ENCODE results near the gene VPS54.

The VPS54 gene

GRCh38 chr2:63882395-63883105, 136.7 kb downstream of the VPS54 start:
- no peak for TF ChIP-seq CTCF (IDR thresholded peaks at IDR 0.05; ENCODE audit: extremely low read depth, missing control alignments)
- DNase-seq (ENCODE audit: low spot score): no peak

GRCh38 chr2:63881205-63881604, 138.0 kb downstream of the VPS54 start:
- TF ChIP-seq CTCF (IDR thresholded peaks at IDR 0.05; ENCODE audit: extremely low read depth, missing control alignments): no peak
- no peak for DNase-seq (ENCODE audit: low spot score)

DNA sequence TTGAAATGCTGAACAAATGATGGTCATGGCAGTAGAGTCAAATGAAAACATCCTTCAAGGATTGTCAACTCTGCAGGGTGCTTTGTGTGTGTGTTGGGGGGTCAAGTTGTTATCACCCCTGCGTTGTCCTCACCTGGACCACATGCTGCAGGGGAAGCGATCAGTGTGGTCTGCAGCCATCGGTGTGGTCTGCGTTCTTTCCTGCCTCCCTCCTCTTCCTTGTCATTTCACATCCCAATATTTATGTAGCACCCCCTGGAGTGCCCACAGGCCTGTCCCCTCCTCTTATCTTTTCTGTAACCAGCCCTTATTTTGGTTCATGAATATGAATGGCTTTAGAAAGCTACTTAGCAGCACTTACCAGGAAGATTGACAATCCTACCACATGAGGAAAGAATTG, 138.6 kb downstream of the VPS54 start:
- no peak for DNase-seq (ENCODE audit: low spot score)
- no peak for TF ChIP-seq CTCF (IDR thresholded peaks at IDR 0.05; ENCODE audit: extremely low read depth, missing control alignments)

GRCh38 chr2:63879876-63880433, 139.3 kb downstream of the VPS54 start:
- TF ChIP-seq CTCF (IDR thresholded peaks at IDR 0.05; ENCODE audit: extremely low read depth, missing control alignments): no peak
- no peak for DNase-seq (ENCODE audit: low spot score)

DNA sequence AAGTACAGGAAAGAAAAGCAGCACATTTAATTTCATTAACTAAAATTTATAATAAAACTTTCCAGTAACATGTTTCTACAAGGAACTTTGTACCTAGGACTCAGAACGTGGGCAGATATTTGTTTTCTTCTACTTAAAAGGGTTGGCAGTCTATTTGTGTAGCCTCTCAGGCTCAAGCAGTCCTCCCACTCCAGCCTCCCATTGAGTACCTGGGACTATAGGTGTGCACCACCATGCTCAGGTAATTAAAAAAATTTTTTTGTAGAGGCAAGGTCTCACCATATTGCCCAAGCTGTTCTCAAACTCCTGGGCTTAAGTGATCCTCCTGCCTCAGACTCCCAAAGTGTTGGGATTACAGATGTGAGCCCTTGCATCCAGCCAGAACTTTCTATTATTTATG, 140.7 kb downstream of the VPS54 start:
- no peak for TF ChIP-seq CTCF (IDR thresholded peaks at IDR 0.05; ENCODE audit: extremely low read depth, missing control alignments)
- no peak for DNase-seq (ENCODE audit: low spot score)

DNA sequence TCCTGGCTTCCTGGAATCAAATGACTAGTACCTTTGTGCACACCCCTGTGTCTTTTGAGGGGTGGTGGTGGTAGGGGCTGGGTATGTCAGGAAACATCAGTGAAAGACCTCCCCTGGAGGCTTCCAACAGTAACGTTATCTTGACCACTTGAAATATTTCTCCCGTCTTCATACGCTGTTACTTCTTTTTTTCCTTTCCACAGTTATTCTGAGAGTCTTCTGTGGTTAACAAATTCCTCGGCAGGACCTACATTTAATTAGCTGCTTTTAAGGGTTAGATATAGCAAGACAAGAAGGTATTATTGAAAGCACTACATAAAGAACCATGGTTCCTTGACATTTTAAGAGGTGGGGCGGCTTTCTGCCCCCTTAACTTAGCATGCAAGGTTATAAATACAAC, 142.9 kb downstream of the VPS54 start:
- TF ChIP-seq CTCF (IDR thresholded peaks at IDR 0.05; ENCODE audit: extremely low read depth, missing control alignments): no peak
- DNase-seq (ENCODE audit: low spot score): no peak

DNA sequence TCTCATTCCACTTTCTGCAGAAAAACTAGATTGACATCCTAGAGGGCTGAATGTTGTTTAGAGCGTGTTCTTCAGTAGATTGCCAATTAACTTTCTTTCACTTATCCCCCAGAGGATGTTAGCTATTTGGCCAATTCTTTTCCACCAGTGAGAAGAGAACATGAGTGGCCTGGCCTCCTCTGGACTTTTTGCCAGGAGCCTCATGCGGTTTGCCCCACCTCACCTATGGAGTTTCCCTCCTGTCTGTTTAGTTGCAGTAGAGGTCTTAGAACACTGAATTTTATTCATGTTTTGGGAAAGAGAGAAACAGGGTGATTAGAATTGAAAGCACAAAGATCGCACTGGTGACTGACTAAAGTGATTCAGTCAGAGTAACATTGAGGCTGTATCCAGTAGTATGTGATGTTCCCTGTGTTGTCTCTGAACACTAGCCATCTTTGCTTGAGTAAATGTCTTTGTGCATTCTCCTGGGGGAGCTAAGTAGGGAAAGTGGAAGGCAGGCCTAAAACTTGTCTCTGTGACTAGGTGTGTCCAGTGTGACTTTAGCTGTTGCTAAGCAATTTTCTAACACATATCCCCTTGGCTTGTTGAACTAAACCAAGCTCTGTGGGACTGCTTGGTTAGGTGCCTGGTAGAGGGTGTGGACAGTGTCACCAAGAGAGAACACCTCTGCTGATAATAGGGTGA, 143.5 kb downstream of the VPS54 start:
- DNase-seq (ENCODE audit: low spot score): no peak

More for the DNA sequence above, 143.5 kb downstream of the VPS54 start:
- no peak for TF ChIP-seq CTCF (IDR thresholded peaks at IDR 0.05; ENCODE audit: extremely low read depth, missing control alignments)

All from GM20000 (cell line).